ENCODE measurements around the gene ARHGAP10.

Gene ARHGAP10

DNA sequence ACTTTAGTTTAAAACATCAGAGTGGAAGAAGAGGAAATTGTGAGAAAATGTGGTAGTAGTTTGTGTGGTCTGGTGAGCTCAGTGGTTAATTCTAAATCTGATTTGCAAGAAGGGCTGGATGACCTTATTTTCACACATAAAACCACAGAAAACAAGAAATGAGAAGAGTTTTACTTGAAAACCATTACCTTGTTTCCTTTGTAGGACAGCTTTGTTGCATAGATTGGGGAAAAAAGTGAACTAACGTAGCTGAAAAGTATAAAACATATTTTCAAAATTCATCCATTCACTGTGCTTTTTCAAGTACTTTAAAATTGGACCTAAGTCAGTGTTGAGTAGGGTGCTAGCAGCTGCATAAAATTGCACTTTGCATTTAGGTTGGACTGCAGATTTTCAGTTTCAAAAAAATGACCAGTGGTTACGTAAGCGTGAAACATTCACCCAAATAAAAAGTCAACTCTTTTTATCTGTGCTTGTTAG is 211.3 kb downstream of the ARHGAP10 start:
- DNase-seq (ENCODE audit: low read depth in 1 of 2, low spot score in 1 of 2) = no peak

DNA sequence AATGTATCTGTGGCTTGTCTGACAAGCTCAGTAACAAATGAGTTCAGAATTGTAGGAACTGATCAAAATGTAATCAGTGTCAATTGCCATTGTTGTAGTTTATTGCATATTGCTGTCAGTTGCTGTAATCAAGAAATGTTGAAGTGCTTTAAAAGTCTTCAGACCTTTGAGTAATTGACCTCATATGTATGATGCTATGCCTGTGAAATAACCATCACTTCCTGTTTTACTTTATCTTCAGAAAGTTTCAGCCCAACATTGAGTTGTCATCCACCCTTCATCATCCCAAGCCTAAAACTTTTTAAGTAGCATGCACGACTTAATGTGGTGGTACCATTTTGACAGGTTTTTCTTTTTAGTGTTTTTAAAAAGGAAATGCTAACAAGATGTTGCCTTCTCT is 212.4 kb downstream of the ARHGAP10 start:
- no peak for DNase-seq (ENCODE audit: low read depth in 1 of 2, low spot score in 1 of 2)

DNA sequence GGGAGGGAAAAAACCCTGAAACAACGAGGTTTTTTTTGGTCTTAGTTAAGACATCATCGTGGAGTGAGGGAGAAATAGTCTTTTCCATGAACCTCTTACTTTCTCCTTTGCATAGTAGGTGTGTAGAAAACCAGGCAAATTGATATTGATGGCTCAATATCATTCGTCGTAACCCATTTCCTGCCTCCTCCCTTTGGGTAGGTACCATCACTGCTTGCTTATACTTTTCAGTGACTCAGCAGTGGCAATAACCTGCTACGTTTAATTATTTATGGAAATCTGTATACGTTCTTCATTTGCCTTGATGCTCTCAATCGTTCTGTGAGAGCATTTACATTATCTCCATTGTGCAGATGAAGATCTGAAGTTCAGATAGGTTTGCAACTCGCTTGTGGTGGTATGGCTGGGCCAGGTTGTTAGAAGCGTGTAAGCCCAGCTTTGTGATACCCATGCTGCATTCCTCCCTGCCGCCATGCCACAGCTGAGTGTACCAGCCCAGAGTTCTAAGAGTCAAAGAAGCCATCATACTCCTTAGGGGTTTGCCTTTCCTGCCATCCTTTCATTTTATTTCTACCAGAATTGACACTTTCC is 212.9 kb downstream of the ARHGAP10 start:
- no peak for DNase-seq (ENCODE audit: low read depth in 1 of 2, low spot score in 1 of 2)

DNA sequence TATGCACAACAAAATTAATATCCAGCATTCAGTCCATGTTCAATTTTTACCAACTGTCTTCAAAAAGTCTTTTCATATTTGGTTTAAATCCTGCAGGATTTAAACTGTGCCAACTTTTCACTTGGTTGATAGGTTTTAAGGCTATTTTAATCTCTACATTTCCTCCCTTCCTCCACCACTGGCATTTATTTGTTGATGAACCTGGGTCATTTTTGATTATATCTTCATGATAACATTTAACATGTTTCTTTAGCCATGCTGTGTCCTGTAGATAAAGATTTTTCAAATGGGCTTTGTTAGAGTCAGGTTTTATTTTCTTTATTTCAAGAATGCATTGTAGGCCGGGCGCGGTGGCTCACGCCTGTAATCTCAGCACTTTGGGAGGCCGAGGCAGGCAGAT is 216.4 kb downstream of the ARHGAP10 start:
- no peak for DNase-seq (ENCODE audit: low read depth in 1 of 2, low spot score in 1 of 2)

DNA sequence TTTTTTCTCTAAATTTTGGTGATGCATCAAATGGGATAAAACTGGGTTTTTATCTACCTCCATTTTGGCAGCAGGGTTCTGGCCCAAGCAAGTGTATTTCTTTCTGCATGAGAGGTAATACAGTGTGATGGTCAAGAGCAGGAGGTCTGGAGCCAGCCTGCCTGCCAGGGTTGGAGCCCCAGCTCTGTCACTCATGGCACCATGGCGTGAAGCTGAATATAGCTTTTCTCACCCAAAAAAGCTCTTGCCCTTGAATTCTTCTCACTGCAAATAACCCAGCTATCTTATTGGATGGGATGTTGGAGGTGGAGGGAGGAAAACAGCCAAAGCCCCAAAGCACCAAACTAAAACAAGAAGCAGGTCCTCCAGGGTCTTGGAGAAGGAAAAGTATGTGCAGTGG is 218.4 kb downstream of the ARHGAP10 start:
- no peak for DNase-seq (ENCODE audit: low read depth in 1 of 2, low spot score in 1 of 2)

DNA sequence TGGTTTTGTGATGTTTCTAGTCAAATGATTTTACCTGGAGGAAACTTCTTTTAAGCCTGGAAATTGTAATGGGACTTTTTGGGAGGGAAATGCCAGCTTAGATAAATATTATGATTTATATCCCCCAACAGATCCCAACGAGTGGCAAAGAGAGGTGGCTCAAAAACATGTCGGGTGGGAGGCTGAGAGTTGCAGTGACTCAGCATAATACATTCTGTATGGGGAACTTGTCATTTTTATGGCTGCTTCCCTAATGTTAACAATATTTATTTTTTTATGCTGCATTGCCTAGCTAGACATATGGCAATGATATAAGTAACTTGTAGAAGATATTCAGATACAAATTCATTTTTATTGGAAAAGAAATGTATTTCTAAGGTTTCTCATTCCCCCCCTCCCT is 219.0 kb downstream of the ARHGAP10 start:
- DNase-seq (ENCODE audit: low read depth in 1 of 2, low spot score in 1 of 2) = no peak

DNA sequence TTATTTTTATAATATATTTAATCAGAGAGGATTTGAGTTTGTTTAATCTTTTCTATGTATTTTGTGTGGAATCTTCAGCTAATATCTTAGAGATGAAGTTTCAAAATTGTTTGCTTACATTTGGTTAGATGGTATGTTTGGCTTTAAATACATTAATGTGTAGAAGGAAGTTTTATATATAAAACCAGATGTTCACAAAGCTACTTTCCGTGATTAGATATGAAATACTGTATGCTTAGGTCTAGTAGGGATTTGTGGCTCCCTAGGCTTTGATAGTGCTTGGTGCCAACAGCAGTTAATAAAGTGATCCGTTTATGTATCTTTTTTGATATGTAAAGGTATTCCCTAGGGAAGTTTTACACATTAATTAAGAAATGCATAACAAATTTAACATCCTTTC is 223.0 kb downstream of the ARHGAP10 start:
- no peak for DNase-seq (ENCODE audit: low read depth in 1 of 2, low spot score in 1 of 2)

DNA sequence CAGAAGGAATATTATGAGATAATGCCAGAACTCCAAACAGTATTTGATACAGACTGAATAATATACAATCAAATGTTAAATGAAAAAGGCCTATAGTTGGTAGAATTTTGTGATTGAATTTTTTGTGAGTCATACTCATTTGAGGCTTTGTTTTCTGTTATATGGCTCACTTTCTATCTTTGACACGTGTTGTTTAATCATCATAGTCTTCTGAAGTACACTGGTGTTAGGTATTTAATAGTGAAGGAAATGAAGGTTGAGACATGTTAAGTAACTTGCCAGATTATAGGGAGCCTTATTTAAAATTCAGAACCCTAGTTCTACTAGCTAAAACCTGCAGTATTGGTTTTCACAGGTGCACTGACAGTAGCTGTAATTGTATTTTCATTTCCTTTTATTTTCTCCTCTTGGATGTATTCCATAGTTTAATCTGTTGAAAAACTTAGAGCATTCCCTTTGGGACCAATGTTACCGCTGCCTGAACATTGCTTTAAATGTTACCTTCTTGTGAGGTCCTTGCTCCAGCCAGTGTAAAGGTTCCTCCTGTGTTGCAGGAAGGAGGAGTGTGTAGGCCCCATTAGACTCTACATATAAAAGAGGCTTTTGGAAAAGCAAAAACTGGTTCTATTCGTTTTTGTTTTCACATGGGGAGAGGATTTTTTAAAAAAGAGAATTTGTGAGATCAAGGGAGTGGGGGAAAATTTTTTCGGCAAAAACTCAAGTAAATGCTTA is 224.1 kb downstream of the ARHGAP10 start:
- no peak for DNase-seq (ENCODE audit: low read depth in 1 of 2, low spot score in 1 of 2)

DNA sequence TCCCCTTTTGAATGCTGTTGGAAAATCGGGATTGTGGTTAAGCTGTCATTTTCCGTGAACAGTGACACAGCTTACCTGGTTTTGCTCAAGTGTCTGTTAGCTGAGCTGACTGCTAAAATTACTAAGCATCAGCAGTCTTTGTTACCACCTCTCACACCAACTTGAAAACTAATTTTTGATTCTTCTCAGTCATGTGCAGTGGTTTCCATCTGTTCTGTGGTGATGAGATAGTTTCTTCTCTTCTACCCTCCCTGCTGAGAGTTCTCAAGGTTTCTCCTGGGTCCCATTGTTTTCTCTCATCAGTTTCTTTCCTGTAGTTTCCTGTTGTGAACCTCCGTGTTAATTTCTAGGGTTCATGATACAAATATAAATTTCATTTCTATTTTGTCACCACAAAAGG is 225.6 kb downstream of the ARHGAP10 start:
- no peak for DNase-seq (ENCODE audit: low read depth in 1 of 2, low spot score in 1 of 2)

DNA sequence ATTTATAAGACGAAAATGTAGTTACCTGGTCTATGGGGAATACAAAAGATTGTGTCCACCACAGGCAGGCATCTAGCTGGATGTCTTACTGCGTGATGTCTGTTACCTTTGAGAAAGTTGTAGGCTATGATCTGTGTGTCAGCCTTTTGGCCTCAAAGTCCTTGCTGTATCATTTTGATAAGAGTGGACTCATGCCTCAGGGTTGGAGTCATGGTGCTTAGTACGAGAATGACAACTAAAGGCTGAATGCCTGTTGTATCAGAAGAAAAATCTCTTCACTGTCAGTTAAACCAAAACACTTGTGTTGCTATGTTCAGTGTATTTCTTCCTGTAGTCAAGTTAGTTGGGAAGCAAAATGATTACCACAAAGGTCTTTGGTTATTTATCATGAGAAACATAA is 226.2 kb downstream of the ARHGAP10 start:
- DNase-seq (ENCODE audit: low read depth in 1 of 2, low spot score in 1 of 2) = no peak

DNA sequence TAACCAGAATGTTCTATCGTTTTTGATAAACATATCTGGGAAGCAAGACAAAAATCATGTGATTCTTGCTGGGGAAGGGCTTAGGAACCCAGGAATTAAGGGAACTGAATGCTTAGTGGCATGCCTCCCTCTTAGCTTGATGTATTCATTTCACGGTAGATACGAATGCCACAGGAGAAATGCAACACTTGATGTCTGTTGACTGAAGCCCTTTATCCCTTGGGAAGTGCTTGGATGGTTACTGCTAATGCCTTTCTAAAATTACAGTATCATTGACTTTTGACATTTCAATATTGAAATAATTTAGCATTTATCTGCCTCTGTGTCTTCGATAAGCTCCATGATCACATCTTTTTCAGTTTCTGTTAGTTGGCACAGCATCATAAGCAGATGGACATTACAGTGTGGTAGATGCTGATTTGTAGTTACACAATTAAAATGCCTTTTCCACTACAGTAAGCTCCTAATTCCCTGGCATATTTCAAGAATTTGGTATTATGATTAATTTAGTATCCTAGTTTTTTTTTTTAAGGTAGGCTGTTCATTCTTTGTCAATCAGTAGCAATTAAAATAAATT is 226.7 kb downstream of the ARHGAP10 start:
- no peak for DNase-seq (ENCODE audit: low read depth in 1 of 2, low spot score in 1 of 2)

DNA sequence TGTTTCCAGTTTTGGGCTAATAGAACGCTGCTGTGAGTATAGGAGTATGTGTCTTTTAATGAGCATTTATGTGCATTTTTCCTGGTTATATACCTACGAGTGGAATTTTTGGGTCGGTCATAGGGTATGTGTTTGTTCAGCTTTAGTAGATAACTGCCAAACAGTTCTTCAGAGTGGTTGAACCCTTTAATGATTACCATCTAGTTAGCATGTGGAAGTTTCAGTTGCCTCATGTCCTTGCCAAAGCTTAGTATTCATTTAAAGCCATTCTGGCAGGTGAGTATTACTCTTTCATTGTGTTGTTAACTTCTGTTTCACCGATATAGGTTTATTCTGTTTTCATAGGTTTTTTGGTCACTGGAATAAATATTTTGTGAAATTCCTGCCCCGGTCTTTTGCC is 229.1 kb downstream of the ARHGAP10 start:
- DNase-seq (ENCODE audit: low read depth in 1 of 2, low spot score in 1 of 2) = no peak

DNA sequence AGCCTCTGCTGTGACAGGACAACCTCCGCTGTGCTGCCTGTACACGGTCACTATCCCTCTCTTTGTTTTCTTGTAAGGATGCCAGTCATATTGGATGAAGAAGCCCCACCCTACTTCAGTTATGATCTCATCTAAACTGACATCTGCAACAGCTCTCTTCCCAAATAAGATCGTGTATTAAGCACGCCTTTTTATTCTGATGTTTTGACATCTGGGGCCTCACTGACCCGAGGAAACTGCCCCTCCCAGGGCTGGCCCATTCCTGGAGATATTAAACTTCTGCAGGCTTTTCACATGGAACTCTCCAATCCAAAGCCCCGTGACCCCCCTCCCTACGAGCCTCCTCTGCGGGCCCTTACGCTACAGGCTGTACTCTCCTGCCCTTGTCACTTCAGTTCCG is 232.0 kb downstream of the ARHGAP10 start:
- no peak for DNase-seq (ENCODE audit: low read depth in 1 of 2, low spot score in 1 of 2)

DNA sequence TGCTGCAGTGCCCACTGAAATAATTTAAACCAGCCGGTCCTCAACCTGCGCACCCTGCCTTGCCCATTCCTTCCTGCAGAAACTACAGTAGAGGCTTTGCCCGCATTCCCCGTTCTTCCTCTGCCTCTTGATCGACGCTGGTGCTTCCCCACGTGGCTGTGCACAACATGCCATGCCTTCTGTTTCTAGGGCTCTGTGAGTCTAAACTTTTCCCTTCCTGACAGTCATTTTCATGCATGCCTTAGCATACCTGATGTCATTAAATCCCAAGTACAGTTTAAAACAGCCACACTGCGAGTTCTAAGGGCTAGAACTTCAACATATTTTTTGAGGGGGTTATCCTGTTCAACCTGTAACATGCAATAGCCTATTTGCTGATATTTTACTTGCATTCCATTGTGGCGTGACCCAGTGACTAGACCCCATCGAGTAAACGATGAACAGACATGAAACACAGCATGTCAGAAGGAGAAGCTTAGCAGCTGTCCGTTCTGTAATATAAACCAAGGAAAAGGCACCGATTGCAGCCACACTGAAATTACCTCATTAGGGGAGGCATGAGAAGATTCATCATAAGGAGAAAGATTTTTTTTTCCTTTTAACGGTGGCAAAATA is 232.5 kb downstream of the ARHGAP10 start:
- no peak for DNase-seq (ENCODE audit: low read depth in 1 of 2, low spot score in 1 of 2)

DNA sequence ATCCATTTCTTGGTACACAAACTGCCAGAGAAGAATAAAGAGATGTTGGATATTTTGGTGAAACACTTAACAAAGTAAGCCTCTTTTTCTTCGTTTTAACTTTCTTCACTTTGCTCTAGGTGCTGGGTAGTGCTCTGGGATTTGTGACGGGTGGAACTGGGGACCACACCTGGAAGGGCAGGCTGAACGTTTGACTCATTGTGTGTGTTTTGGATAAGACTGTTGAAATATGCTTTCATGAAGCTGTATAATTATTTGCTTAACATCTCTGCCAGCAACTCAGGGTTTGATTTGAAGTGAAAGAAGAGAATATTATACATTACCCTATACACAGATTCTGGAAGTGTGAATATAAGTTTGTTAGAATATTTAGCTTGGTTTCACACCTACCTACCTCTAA is 233.2 kb downstream of the ARHGAP10 start:
- DNase-seq (ENCODE audit: low read depth in 1 of 2, low spot score in 1 of 2) = no peak

DNA sequence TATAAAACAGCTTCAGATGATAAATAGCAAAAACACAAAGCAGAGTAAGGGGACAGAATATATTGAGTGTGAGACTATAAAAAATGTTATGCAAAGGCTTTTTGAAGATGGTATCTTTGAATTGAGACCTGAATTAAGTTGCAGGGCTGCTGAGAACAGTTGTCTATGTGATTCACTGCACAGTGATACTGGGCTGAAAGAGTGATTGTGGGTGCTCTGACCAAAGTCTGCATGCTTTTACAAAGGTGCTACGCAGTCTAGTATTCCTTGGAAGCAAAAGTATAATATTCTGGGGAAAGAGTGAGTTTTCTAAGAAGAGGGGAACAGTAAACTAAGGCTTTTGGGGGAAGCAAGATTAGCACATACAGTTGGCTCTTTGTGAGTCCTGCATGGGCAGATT is 234.0 kb downstream of the ARHGAP10 start:
- DNase-seq (ENCODE audit: low read depth in 1 of 2, low spot score in 1 of 2) = no peak

DNA sequence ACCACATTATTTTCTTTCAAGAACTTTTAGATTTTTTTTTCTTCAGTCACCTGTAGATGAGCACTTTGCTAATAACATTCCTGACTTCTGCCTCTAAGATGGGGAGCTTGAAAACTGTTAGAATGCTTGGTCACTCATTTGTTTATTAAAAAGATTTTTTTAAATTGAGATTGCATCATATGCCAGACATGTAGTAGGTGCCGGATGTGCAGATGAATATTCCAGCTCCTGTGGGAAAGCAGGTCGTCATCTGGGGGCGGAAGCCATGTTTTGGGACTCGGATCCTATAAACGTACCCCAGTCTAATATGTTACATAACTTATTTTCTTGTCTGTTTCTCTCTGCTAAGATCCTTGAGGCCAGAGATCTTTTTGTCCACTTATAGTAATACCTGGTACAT is 236.8 kb downstream of the ARHGAP10 start:
- DNase-seq (ENCODE audit: low read depth in 1 of 2, low spot score in 1 of 2) = no peak

DNA sequence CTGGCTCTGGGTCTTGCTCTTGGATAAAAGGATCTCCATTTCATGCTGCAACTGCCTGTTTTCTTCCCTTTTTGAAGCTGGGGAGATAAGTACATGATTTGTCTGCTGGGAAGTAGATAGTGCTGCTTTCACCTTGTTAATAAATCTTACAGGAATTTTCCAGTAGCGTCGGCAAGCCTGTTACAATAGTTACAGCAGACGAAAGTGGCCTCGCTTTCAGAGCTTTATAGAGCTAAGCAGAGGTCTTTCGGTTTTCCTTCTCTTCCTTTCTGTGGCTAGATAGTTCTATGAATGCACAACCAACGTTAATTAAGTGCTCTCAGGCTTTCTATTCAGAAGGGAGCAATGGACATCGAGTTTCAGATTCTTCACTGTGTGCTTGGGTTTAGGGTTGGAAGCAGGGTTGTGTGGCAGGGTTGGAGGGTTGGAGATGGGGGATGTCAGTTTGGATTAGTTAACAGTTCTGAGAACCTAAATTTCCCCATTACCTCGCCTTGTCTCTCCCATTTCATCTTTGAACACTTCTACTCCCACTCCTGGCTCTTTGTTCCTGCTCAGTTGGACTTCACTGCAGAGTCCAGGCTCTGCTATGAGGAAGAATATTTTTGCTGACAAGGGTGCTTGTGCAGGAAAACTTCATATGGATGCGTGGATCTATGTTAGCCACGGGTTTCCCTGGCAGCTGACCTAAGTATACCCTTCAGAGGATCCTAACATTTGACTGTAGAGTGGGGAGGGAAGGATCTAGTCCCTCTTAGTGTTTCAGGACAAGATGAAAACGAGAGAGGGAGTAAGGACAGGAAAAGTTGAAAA is 237.9 kb downstream of the ARHGAP10 start:
- DNase-seq (ENCODE audit: low read depth in 1 of 2, low spot score in 1 of 2) = no peak

DNA sequence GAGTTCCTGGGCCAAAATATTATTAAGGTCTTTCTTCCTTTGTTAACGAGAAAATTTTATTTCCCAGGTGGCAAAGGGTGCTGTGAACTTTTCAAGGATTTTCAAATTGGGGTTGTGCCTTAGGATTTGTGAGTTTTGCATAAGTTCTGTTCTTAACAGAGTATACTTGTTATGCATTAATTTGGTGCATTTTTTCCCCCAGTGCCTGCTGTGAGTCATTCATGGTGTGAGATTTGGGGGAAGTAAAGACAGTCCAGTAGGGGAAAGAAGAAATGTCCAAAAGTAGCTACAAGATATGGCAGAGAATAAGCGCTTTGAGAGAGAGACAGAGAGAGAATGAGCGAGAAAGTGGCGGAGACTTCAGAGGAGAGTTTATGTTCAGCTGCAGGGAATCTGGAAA is 239.2 kb downstream of the ARHGAP10 start:
- no peak for DNase-seq (ENCODE audit: low read depth in 1 of 2, low spot score in 1 of 2)

DNA sequence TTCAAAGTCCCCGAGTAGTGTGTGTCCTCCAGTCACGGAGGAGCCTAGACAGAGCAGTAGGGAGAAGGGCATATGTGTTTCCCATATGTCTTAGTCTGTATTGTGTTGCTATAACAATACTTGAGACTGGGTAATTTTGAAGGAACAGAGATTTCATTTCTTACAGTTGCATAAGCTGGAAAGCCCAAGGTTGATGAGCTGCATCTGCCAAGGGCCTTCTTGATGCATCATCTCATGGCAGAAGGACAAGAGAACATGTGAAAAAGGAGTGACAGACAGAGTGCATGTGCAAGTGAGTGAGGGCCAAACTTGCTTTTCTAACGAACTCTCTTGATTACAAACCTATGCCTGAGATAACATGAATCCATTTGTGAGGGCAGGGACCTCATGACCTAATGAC is 243.4 kb downstream of the ARHGAP10 start:
- no peak for DNase-seq (ENCODE audit: low read depth in 1 of 2, low spot score in 1 of 2)
